Peyer's patch (tissue), 4 donors: ENCODE results near the gene CCT7. TPM values are rescaled to one million over a fixed set of nuclear protein-coding genes. Genes with fewer than 3 reads are reported as not detected.
A peak's percentile ranks its signal among the peaks of the same experiment; 100 is the strongest.

Experiments
- DNase-seq, 3 donors: peaks; one replicate each; pipeline ENCODE4 v3.0.0-alpha.2; 2017 to 2019
- H3K27ac ChIP-seq, 4 donors: fragments of 200-600 bp; sonication (generic); one replicate each; pipeline ENCODE4 v1.5.1; 2016 to 2019
- H3K27me3 ChIP-seq, 2 donors: fragments of 200-600 bp; sonication (generic); one replicate each; pipeline ENCODE4 v1.5.1; 2019
- H3K36me3 ChIP-seq, 3 donors: fragments of 200-600 bp; sonication (generic); one replicate each; pipeline ENCODE4 v1.5.1; 2016 to 2019
- H3K4me1 ChIP-seq, 4 donors: fragments of 200-600 bp; sonication (generic); one replicate each; pipeline ENCODE4 v1.5.1; 2016 to 2019
- H3K4me3 ChIP-seq, 4 donors: fragments of 200-600 bp; sonication (generic); 1 replicate in 3 of 4; 2 replicates in 1 of 4; pipeline ENCODE4 v1.5.1; 2016 to 2019; ENCODE audit warnings: mild to moderate bottlenecking in 1 of 4
- H3K9me3 ChIP-seq, 4 donors: fragments of 200-600 bp; sonication (generic); one replicate each; pipeline ENCODE4 v1.5.1; 2016 to 2019; ENCODE audit warnings: mild to moderate bottlenecking in 1 of 4
- CTCF ChIP-seq, 6 experiments: fragments of 450-650 bp in 4 of 6; fragments of 200-600 bp in 2 of 6; sonication (generic) in 1 of 6; IDR thresholded peaks; one replicate each; pipeline ENCODE4 v1.5.1; 2017 to 2019; ENCODE audit warnings: antibody characterized with exemption in 6 of 6, mild to moderate bottlenecking in 3 of 6, moderate library complexity in 1 of 6
- POLR2A ChIP-seq, 2 donors: fragments of 450-650 bp; IDR thresholded peaks; one replicate each; pipeline ENCODE4 v1.5.1; 2017; ENCODE audit warnings: antibody characterized with exemption in 2 of 2, mild to moderate bottlenecking in 2 of 2, moderate library complexity in 2 of 2
- total RNA-seq, 4 donors: library from RNA; depleted of rRNA; stranded (reverse); fragments of >200 nt; gene quantifications; one replicate each; pipeline ENCODE4 v1.1.0, GENCODE V29; 2016

CCT7 gene
- total RNA-seq, 4 donors from 2014 or later, result 83.5 to 131 (median 95.6) TPM

GRCh38 chr2:73227086-73227485 lies 7.0 kb upstream of the CCT7 start:
- Histone ChIP-seq H3K9me3 (no peaks in the 10 kb centered on the region), H3K27ac (no peak overlapping the region), H3K36me3 (peaks cover 0 to 65% (median 0%) of the 10 kb centered on the region in 3 donors), H3K4me1 (peaks cover 0 to under 1% (median 0%) of the 10 kb centered on the region in 4 donors), H3K4me3 (no peak overlapping the region), H3K27me3 (no peaks in the 10 kb centered on the region)
- TF ChIP-seq CTCF (IDR thresholded peaks at IDR 0.05), result no peak
- no peak for TF ChIP-seq POLR2A (IDR thresholded peaks at IDR 0.05)
- no peak for DNase-seq

GRCh38 chr2:73228631-73229030 lies 5.5 kb upstream of the CCT7 start:
- TF ChIP-seq POLR2A (IDR thresholded peaks at IDR 0.05), result no peak
- TF ChIP-seq CTCF (IDR thresholded peaks at IDR 0.05), result no peak
- Histone ChIP-seq H3K36me3 (peaks cover 0 to 54% (median 0%) of the 10 kb centered on the region in 3 donors), H3K27me3 (no peaks in the 10 kb centered on the region), H3K4me3 (no peak overlapping the region), H3K9me3 (no peaks in the 10 kb centered on the region), H3K27ac (no peak overlapping the region), H3K4me1 (peaks cover 0 to 6% (median 2%) of the 10 kb centered on the region in 4 donors)
- no peak for DNase-seq

GRCh38 chr2:73232403-73233153 lies 1.5 kb upstream of the CCT7 start:
- Histone ChIP-seq H3K27me3 (no peaks in the 10 kb centered on the region), H3K9me3 (no peaks in the 10 kb centered on the region), H3K4me1 (peaks cover 0 to 25% (median 6%) of the 10 kb centered on the region in 4 donors), H3K4me3 (peak overlapping the region; percentile 83 to 90 (median 86)), H3K27ac (peak overlapping the region; percentile 73 to 97 (median 92)), H3K36me3 (peaks cover 0 to 20% (median 0%) of the 10 kb centered on the region in 3 donors)
- DNase-seq, result peak in 2 of 3 donors; percentile 40 to 66
- TF ChIP-seq POLR2A (IDR thresholded peaks at IDR 0.05) (no peak), CTCF (IDR thresholded peaks at IDR 0.05) (no peak)

- peak within 1 kb of the TSS; percentile 90 to 97 (median 92) for H3K27ac ChIP-seq
- DNase-seq, result peak; percentile 97 to 100 (median 99)
- H3K9me3 ChIP-seq, result no peaks in the 10 kb centered on the region
- H3K36me3 ChIP-seq, result peaks cover 0 to 14% (median 0%) of the 10 kb centered on the region in 3 donors
- peak within 1 kb of the TSS; percentile 83 to 90 (median 86) for H3K4me3 ChIP-seq
- no peaks in the 10 kb centered on the region for H3K27me3 ChIP-seq
- H3K4me1 ChIP-seq, result peaks cover 0 to 27% (median 6%) of the 10 kb centered on the region in 4 donors
- TF ChIP-seq POLR2A (IDR thresholded peaks at IDR 0.05), result peak; percentile 73 to 81
- TF ChIP-seq CTCF (IDR thresholded peaks at IDR 0.05), result peak in 1 of 6 experiments; percentile 5
These were observed 765 bp upstream of the CCT7 start, which contains the start of gene PRADC1 for GRCh38 chr2:73233154-73233931. TSS of gene PRADC1 (minus strand) at chr2:73233239. CDS start at chr2:73233160, 79 bp downstream.

- Histone ChIP-seq H3K4me3 (peak overlapping the region in 3 of 4 donors; percentile 83 to 90 (median 89)), H3K27me3 (no peaks in the 10 kb centered on the region), H3K9me3 (no peaks in the 10 kb centered on the region), H3K27ac (peak overlapping the region in 2 of 4 donors; percentile 90 to 97), H3K36me3 (peaks cover 0 to 8% (median 0%) of the 10 kb centered on the region in 3 donors), H3K4me1 (peaks cover 0 to 33% (median 6%) of the 10 kb centered on the region in 4 donors)
- DNase-seq, result no peak
- TF ChIP-seq CTCF (IDR thresholded peaks at IDR 0.05), result no peak
- TF ChIP-seq POLR2A (IDR thresholded peaks at IDR 0.05), result no peak
These were observed 1.4 kb downstream of the CCT7 start for GRCh38 chr2:73235315-73236028.
